Tibial artery (tissue), 4 donors: Measurements from ENCODE around the gene FBRSL1.
"Not testable (repeated sequence)": the region's sequence is repeated elsewhere in the genome, so short reads cannot be mapped to it uniquely, and the experiment has no call there.

Experiments used
- DNase-seq, 2 donors: peaks; one replicate each; pipeline ENCODE4 v3.0.0-alpha.2; 2019
- H3K27ac ChIP-seq, 2 donors: fragments of 200-600 bp; sonication (generic) in 1 of 2; 1 replicate in 1 of 2; 2 replicates in 1 of 2; pipeline ENCODE4 v1.5.1; 2018 to 2019; ENCODE audit warnings: mild to moderate bottlenecking in 1 of 2
- H3K27me3 ChIP-seq, 2 donors: fragments of 200-600 bp; sonication (generic) in 1 of 2; one replicate each; pipeline versions ENCODE4 v1.5.1 to v1.6.0; 2016 to 2019
- H3K36me3 ChIP-seq, 3 donors: fragments of 200-600 bp; sonication (generic) in 2 of 3; one replicate each; pipeline ENCODE4 v1.5.1; 2016 to 2019; ENCODE audit warnings: mild to moderate bottlenecking in 2 of 3
- H3K4me1 ChIP-seq, 4 donors: fragments of 200-600 bp; sonication (generic) in 2 of 4; 1 replicate in 3 of 4; 2 replicates in 1 of 4; pipeline ENCODE4 v1.5.1; 2016 to 2019
- H3K4me3 ChIP-seq, 2 donors: fragments of 200-600 bp; sonication (generic) in 1 of 2; 1 replicate in 1 of 2; 2 replicates in 1 of 2; pipeline ENCODE4 v1.5.1; 2018 to 2019; ENCODE audit warnings: mild to moderate bottlenecking in 2 of 2
- H3K9me3 ChIP-seq, 3 donors: fragments of 200-600 bp; sonication (generic) in 1 of 3; one replicate each; pipeline ENCODE4 v1.5.1; 2016 to 2019
- CTCF ChIP-seq, 2 experiments: fragments of 200-600 bp in 1 of 2; fragments of 450-650 bp in 1 of 2; IDR thresholded peaks; one replicate each; pipeline ENCODE4 v1.5.1; 2017 to 2019; ENCODE audit warnings: antibody characterized with exemption in 2 of 2, mild to moderate bottlenecking in 1 of 2, moderate library complexity in 1 of 2
- intact Hi-C: fragments of 100-400 bp; cut with DNase I; formaldehyde crosslinking; loops from one replicate; pipeline ENCODE4 v1.15.0; 2023; ENCODE audit warnings: low total_unique reads

The FBRSL1 gene

DNA sequence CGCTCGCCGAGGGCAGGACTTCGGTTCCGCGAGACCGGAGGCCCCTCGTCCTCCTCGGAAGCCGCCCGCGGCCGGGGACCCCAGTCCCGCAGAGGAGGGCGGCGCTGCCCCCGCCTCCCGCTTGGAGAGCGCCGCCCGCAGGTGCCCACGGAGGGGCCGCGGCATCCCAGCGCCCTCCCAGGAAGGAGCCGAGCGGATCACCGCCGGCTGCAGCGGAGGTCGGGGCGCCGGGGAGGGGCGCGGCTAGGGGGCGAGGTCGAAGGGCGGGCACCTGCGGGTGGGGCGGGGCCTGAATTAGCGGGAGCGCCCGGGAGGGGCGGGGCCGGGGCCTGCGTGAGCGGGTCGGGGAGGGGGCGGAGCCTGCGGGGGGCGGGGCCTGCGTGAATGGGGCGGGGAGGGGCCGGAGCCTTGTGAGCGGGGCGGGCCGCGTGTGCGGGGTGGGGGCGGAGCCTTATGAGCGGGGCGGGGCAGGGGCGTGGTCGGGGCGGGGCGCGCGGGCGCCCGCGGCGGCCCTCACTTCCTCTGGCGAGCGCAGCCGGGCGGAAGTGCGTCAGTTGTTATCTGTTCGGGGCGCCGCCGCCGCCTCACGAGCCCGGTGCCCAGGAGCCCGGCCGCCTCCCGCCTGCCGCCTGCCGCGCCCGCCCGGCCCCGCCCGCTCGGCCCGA is at the start of gene FBRSL1:
FBRSL1 (plus strand) TSS at position 550 of the 665 bp plus-strand sequence.
- peaks cover 0 to 53% (median 45%) of the 10 kb centered on the region in 4 donors for H3K4me1 ChIP-seq
- peak within 1 kb of the TSS; percentile 79 to 81 for H3K4me3 ChIP-seq
- DNase-seq = peak; percentile 90 to 93
- H3K36me3 ChIP-seq = peaks cover 0 to 2% (median 0%) of the 10 kb centered on the region in 3 donors
- TF ChIP-seq CTCF (IDR thresholded peaks at IDR 0.05) = no peak
- H3K27me3 ChIP-seq = no peaks in the 10 kb centered on the region
- H3K27ac ChIP-seq = peak within 1 kb of the TSS; percentile 59 to 71
- intact Hi-C loops = loop anchor here (5.0 kb wide), 2 partner anchors 407 to 597 kb away; partner anchors contain the start of gene ULK1
- H3K9me3 ChIP-seq = no peaks in the 10 kb centered on the region

- peaks cover 0 to 55% of the 10 kb centered on the region in 2 donors for H3K27me3 ChIP-seq
- H3K9me3 ChIP-seq, H3K27ac ChIP-seq, intact Hi-C loops, H3K4me3 ChIP-seq, H3K36me3 ChIP-seq, H3K4me1 ChIP-seq, DNase-seq: not testable (repeated sequence)
Observed at GRCh38 chr12:132440420-132440819, 49.5 kb upstream of the FBRSL1 start.

- Histone ChIP-seq H3K4me3 (no peak overlapping the region), H3K27me3 (peaks cover 0 to 63% of the 10 kb centered on the region in 2 donors), H3K9me3 (no peaks in the 10 kb centered on the region), H3K36me3 (no peaks in the 10 kb centered on the region), H3K27ac (no peak overlapping the region), H3K4me1 (no peaks in the 10 kb centered on the region)
- DNase-seq = no peak
- no peak for TF ChIP-seq CTCF (IDR thresholded peaks at IDR 0.05)
- intact Hi-C loops = no loop called here
Observed at GRCh38 chr12:132441871-132442863, 47.8 kb upstream of the FBRSL1 start.

DNA sequence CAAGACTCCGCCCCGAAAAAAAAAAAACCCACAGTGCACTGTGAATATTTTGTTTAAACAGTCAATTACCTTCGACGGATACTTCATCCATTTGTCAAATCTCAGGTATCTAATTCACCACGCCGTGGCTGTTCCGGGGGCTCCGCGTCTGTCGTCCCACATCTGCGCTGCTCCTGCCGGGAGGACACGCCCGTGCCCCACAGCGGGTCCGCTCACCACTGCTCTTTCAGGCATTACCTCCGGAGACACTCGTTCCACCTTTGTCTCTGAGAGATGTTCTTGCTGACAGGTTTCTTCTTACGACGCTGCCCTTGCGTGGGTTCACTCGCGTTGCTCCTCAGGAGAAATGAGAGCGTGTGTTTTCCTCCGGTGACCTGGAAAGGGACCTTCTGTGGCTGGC is 46.9 kb upstream of the FBRSL1 start:
- no peak for DNase-seq
- intact Hi-C loops = no loop called here
- TF ChIP-seq CTCF (IDR thresholded peaks at IDR 0.05) = no peak

GRCh38 chr12:132444283-132444682 is 45.7 kb upstream of the FBRSL1 start:
- no peaks in the 10 kb centered on the region for H3K4me1 ChIP-seq
- H3K27me3 ChIP-seq = peaks cover 0 to 57% of the 10 kb centered on the region in 2 donors
- DNase-seq = no peak
- H3K36me3 ChIP-seq = no peaks in the 10 kb centered on the region
- no peak overlapping the region for H3K27ac ChIP-seq
- no peak for TF ChIP-seq CTCF (IDR thresholded peaks at IDR 0.05)
- H3K4me3 ChIP-seq = no peak overlapping the region
- intact Hi-C loops = no loop called here
- no peaks in the 10 kb centered on the region for H3K9me3 ChIP-seq

More for the DNA sequence above, 46.9 kb upstream of the FBRSL1 start:
- H3K9me3 ChIP-seq = no peaks in the 10 kb centered on the region
- no peak overlapping the region for H3K27ac ChIP-seq
- no peaks in the 10 kb centered on the region for H3K36me3 ChIP-seq
- no peak overlapping the region for H3K4me3 ChIP-seq
- H3K4me1 ChIP-seq = no peaks in the 10 kb centered on the region
- H3K27me3 ChIP-seq = peaks cover 0 to 63% of the 10 kb centered on the region in 2 donors
